Measurements from ENCODE around the gene PCNX1. TPM values are rescaled to one million over a fixed set of nuclear protein-coding genes. Genes with fewer than 3 reads are reported as not detected.
"Not testable (repeated sequence)": the region's sequence is repeated elsewhere in the genome, so short reads cannot be mapped to it uniquely, and the experiment has no call there.

The PCNX1 gene
- total RNA-seq, 1 experiment from 2014 or later, result 15.4 TPM

DNA sequence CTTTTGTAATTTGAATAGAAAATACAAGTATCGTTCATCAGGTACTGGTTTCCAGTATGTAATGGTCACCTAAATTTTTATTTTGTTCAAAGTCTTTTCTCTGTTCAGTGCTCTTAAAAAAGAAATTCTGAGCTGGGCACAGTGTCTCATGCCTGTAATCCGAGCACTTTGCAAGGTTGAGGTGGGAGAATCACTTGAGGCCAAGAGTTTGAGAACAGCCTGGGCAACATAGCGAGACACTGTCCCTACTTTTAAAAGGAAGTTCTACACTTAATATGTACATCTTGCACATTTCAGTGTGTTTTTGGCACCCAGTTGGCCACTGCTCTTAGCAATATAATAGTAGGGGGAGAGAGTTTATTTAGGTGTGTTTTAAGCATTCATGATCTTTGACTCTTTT, 27.9 kb downstream of the PCNX1 start:
- in situ Hi-C loops (cut with HindIII; ENCODE audit: low pct_unique_long_range_greater_than_20kb, low sequenced_read_pairs), result no loop called here
- DNase-seq (ENCODE audit: low read depth, low spot score), result no peak

DNA sequence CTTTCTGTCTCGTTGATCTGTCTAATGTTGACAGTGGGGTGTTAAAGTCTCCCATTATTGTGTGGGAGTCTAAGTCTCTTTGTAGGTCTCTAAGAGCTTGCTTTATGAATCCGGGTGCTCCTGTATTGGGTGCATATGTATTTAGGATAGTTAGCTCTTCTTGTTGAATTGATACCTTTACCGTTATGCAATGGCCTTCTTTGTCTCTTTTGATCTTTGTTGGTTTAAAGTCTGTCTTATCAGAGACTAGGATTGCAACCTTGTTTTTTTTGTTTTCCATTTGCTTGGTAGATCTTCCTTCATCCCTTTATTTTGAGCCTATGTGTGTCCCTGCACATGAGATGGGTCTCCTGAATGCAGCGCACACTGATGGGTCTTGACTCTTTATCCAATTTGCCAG, 32.4 kb downstream of the PCNX1 start:
- in situ Hi-C loops (cut with HindIII; ENCODE audit: low pct_unique_long_range_greater_than_20kb, low sequenced_read_pairs); DNase-seq (ENCODE audit: low read depth, low spot score): not testable (repeated sequence)

DNA sequence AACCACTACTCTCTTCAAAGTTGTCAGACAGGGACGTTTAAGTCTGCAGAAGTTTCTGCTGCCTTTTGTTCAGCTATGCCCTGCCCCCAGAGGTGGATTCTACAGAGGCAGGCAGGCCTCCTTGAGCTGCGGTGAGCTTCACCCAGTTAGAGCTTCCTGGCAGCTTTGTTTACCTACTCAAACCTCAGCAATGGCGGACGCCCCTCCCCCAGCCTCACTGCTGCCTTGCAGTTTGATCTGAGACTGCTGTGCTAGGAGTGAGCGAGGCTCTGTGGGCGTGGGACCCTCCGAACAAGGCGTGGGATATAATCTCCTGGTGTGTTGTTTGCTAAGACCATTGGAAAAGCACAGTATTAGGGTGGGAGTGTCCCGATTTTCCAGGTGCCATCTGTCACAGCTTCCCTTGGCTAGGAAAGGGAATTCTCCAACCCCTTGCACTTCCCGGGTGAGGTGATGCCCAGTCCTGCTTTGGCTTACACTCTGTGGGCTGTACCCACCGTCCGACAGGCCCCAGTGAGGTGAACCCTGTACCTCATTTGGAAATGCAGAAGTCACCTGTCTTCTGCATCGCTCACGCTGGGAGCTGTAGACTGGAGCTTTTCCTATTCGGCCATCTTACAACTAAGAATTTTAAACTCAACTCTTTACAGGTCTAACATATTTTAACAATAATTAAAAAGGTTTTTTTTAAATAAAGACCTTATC, 34.5 kb downstream of the PCNX1 start:
- DNase-seq (ENCODE audit: low read depth, low spot score); in situ Hi-C loops (cut with HindIII; ENCODE audit: low pct_unique_long_range_greater_than_20kb, low sequenced_read_pairs): not testable (repeated sequence)

DNA sequence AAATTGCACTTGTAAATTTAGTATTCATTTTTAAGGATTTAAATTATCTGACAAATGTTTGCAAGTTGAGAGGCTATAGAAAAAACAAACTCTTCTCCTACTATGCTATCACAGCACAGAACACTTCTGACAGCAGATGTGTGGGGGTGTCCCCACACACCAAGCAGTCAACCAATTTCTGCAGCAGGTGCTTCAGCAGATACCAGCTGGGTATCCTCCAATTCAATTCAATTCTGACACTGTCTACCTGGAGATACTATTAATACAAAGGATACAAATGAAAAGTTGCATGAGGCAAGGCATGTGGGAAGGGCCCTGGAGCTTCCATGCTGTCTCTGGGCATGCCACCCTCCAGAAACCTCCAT, 35.1 kb downstream of the PCNX1 start:
- DNase-seq (ENCODE audit: low read depth, low spot score), result no peak
- in situ Hi-C loops (cut with HindIII; ENCODE audit: low pct_unique_long_range_greater_than_20kb, low sequenced_read_pairs), result no loop called here

DNA sequence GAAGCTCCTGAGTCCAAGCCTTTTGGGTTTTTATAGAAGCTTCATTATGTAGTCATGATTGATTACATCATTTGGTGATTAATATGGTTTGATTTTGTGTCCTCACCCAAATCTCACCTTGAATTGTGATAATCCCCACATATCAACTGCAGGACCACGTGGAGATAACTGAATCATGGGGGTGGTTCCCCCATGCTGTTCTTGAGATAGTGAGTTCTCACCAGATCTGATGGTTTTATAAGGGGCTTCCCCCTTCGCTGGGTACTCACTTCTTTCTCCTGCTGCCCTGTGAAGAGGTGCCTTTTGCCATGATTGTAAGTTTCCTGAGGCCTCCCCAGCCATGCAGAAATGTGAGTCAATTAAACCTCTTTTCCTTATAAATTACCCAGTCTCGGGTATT, 35.5 kb downstream of the PCNX1 start:
- in situ Hi-C loops (cut with HindIII; ENCODE audit: low pct_unique_long_range_greater_than_20kb, low sequenced_read_pairs); DNase-seq (ENCODE audit: low read depth, low spot score): not testable (repeated sequence)

- in situ Hi-C loops (cut with HindIII; ENCODE audit: low pct_unique_long_range_greater_than_20kb, low sequenced_read_pairs), result no loop called here
- no peak for DNase-seq (ENCODE audit: low read depth, low spot score)
Observed at GRCh38 chr14:70943838-70944237, 36.6 kb downstream of the PCNX1 start.

GRCh38 chr14:70947739-70948138, 40.5 kb downstream of the PCNX1 start:
- in situ Hi-C loops (cut with HindIII; ENCODE audit: low pct_unique_long_range_greater_than_20kb, low sequenced_read_pairs), result no loop called here
- DNase-seq (ENCODE audit: low read depth, low spot score), result no peak

DNA sequence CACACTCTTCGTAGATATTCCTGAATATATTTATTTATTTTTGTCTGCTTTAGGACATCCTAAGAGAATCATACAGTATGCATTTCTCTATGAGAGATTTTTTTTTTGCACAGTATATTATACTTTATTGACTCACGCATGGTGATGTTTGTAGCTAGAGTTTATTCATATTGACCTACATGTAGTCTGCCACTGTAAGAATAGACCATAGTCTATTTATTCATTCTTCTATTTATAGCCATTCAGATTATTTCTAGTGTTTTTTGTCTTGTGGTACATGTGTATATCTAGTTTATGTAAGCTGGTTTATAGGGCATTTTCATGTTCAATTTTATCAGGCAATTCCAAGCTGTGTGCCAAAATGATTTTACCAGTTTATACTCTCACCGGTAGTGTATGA, 45.2 kb downstream of the PCNX1 start:
- DNase-seq (ENCODE audit: low read depth, low spot score), result no peak
- in situ Hi-C loops (cut with HindIII; ENCODE audit: low pct_unique_long_range_greater_than_20kb, low sequenced_read_pairs), result no loop called here

- DNase-seq (ENCODE audit: low read depth, low spot score), result no peak
- in situ Hi-C loops (cut with HindIII; ENCODE audit: low pct_unique_long_range_greater_than_20kb, low sequenced_read_pairs), result no loop called here
Observed at GRCh38 chr14:70954068-70954467, 46.8 kb downstream of the PCNX1 start.

- in situ Hi-C loops (cut with HindIII; ENCODE audit: low pct_unique_long_range_greater_than_20kb, low sequenced_read_pairs), result no loop called here
Observed at GRCh38 chr14:70955543-70956480, 48.6 kb downstream of the PCNX1 start.

GRCh38 chr14:70956511-70956910, 49.3 kb downstream of the PCNX1 start:
- in situ Hi-C loops (cut with HindIII; ENCODE audit: low pct_unique_long_range_greater_than_20kb, low sequenced_read_pairs), result no loop called here
- no peak for DNase-seq (ENCODE audit: low read depth, low spot score)

More at GRCh38 chr14:70955543-70956480, 48.6 kb downstream of the PCNX1 start:
- DNase-seq (ENCODE audit: low read depth, low spot score), result peak; percentile 66

DNA sequence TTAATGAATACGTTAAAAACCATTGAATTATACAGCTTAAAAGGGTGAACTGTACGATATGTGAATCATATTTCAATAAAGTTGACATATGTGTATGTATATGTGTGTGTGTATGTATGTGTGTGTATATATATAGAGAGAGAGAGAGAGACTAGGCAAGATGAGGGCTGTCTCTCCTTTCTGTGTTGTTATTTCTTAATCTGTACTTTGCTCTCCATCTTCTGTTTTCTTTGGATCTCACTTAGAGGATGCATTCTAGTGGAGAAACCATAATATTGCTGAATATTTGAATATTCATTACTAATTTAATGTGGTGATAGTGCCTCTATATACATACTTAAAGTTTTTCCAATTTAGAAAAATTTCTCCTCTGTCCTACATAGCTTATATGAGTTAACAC, 50.5 kb downstream of the PCNX1 start:
- in situ Hi-C loops (cut with HindIII; ENCODE audit: low pct_unique_long_range_greater_than_20kb, low sequenced_read_pairs), result no loop called here
- no peak for DNase-seq (ENCODE audit: low read depth, low spot score)

DNA sequence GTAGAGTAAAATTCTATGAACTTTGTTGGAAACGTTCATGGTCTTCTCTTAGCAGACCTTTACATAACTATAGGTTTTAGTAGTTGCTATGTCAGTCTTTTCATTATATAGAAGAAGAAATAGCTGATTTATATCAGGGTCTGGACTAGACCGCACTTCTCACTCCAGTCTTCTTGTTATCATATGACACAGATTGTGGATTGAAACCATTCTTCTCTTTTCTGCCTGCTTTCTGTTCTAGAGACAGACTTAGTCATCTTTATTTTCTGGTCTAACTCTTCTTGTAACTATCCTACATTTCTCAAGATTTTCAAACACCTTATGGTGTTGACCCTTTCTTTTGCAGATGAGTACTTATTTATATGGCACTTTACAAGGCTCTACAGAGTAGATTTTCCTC, 55.7 kb downstream of the PCNX1 start:
- no peak for DNase-seq (ENCODE audit: low read depth, low spot score)
- in situ Hi-C loops (cut with HindIII; ENCODE audit: low pct_unique_long_range_greater_than_20kb, low sequenced_read_pairs), result no loop called here

DNA sequence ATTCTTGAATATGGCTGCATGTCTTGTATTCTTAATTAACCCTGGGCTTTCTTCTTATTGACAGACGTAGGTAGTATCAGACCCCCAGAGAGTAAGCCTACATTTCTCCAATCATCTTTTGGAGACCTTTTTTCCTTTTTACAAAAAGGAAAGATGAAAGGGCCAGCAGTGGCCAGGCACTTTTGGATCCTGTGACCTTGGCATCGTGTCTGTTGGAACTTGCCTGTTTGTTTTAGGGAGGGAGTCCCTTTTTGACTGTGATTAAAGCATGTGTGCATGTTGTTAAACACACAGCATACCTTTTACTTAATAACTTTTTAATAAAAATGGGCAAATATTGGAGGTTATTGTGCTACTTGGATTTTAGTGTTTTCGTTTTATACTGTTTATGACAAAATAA, 57.2 kb downstream of the PCNX1 start:
- DNase-seq (ENCODE audit: low read depth, low spot score), result no peak
- in situ Hi-C loops (cut with HindIII; ENCODE audit: low pct_unique_long_range_greater_than_20kb, low sequenced_read_pairs), result no loop called here

DNA sequence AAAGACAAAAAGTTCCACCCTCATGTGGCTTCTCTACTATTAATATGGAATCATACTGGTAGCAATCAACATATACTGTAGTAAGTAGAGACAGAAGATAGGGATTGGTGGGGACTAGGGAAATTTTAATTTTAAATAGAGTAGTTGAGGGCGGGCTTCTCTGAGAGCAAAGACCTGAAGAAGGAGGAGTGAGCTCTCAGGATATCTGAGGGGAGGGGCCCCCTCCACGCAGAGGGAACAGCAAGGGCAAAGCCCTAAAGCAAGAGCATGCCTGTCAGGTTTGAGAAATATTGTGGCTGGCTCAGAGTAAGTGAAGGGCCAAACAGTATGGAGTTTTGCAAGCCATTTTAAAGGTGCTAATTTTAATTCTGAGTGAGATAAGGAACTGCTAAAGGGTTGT, 64.3 kb downstream of the PCNX1 start:
- no peak for DNase-seq (ENCODE audit: low read depth, low spot score)
- in situ Hi-C loops (cut with HindIII; ENCODE audit: low pct_unique_long_range_greater_than_20kb, low sequenced_read_pairs), result no loop called here

- in situ Hi-C loops (cut with HindIII; ENCODE audit: low pct_unique_long_range_greater_than_20kb, low sequenced_read_pairs), result no loop called here
- peak; percentile 82 for DNase-seq (ENCODE audit: low read depth, low spot score)
Observed at GRCh38 chr14:70972107-70972976, 65.1 kb downstream of the PCNX1 start.

GRCh38 chr14:70976591-70976990, 69.3 kb downstream of the PCNX1 start:
- in situ Hi-C loops (cut with HindIII; ENCODE audit: low pct_unique_long_range_greater_than_20kb, low sequenced_read_pairs), result no loop called here
- peak; percentile 27 for DNase-seq (ENCODE audit: low read depth, low spot score)

All from SK-MEL-5 (cell line).